ENCODE measurements around the gene TXNL4A.
"Not testable (repeated sequence)": the region's sequence is repeated elsewhere in the genome, so short reads cannot be mapped to it uniquely, and the experiment has no call there.

The TXNL4A gene, protein sequence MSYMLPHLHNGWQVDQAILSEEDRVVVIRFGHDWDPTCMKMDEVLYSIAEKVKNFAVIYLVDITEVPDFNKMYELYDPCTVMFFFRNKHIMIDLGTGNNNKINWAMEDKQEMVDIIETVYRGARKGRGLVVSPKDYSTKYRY

GRCh38 chr18:79988451-79989194 lies at the start of gene TXNL4A:
TXNL4A (minus strand) TSS chr18:79988563; CDS start chr18:79988392, 171 bp downstream.
- DNase-seq: peak in 13 of 14 donors; percentile 11 to 89 (median 81)

- DNase-seq: no peak
These were observed 48.9 kb upstream of the TXNL4A start for GRCh38 chr18:80037300-80037699.

GRCh38 chr18:80035997-80036396 lies 47.6 kb upstream of the TXNL4A start:
- DNase-seq: no peak

GRCh38 chr18:80034852-80035406 lies 46.6 kb upstream of the TXNL4A start:
- no peak for DNase-seq

- peak; percentile 93 to 100 (median 99) for DNase-seq
These were observed 45.9 kb upstream of the TXNL4A start, which contains the start of gene RBFA for GRCh38 chr18:80034068-80034851. RBFA (plus strand) TSS chr18:80034434; CDS start chr18:80034496, 62 bp downstream.

GRCh38 chr18:80033181-80034067 lies 45.1 kb upstream of the TXNL4A start:
- peak in 5 of 14 donors; percentile 27 to 94 (median 76) for DNase-seq

- DNase-seq: no peak
These were observed 41.3 kb upstream of the TXNL4A start for GRCh38 chr18:80029690-80030089.

DNA sequence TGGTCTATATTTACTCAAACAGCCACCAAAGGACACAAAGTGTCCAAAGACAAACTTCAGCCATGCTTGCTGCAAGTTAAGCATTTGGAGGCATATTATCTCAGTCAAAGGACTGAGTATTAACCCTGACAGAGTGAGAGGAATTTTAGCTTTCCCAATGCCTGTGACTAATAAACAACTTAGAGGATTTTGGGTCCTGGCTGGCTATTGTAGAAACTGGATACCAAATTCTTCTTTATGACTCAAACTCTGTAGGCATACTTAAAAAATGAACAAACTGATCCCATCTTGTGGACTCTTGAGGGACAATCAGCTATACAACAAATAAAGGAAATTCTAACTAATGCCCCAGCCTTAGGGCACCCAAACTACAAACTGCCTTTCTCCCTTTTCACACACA lies 39.4 kb upstream of the TXNL4A start:
- not testable (repeated sequence) for DNase-seq

DNA sequence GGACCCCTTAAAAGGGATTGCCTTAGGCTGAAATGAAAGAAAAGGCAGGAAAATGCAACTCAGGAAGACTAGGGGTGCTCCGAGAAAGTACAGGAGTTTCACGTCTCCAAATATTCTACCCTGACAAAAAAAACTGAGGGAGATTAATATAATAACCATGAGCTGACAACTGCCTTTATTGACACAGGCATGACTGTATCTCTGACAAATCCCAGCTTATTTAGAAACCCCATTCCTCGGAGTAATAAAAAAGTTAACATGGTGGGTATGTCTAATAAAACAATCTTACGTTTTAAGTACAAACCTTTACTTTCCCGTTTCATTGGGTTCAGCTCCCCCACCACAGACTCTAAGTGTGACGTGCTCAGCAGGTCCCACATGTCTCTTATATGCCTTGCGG lies 38.0 kb upstream of the TXNL4A start:
- DNase-seq: no peak

DNA sequence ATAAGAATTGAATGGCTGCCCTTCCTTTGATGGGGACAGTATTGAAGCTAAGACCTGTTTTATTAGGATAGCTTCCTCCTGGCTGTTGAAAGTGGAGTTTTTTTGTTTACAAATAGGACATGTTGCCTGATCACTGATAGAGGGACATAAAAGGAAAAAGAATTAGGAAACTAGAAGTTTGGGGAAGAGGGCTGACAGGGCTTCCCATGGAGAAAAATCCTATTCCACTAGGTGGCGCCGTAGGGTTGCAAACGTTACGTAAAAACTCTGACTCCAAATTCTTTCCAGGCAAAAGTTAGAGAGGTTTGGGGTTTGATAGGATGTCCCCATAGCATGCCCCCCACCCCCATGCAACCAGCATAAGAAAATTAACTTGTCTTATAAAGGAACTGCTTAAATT lies 34.8 kb upstream of the TXNL4A start:
- no peak for DNase-seq

DNA sequence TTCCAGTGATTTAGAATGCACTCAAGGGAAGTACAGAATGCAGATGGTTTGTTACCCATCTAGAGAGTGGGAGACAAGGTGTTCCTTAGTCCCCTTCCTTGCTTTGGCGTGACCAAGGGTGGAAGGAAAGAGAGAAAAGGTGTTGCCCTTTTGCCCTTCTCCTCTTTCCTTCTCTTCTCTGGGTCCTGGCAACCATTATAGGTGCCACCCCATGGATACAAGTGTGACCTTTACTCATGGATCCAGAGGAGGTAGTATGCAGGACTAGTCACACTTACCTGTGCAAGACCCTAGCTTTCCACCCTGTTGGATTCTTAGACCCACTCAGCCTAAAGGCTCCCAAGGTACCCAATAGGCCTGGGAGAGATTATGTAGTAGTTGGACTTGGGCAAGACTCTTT lies 34.2 kb upstream of the TXNL4A start:
- DNase-seq: no peak

- DNase-seq: no peak
These were observed 24.4 kb upstream of the TXNL4A start for GRCh38 chr18:80012714-80013113.

DNA sequence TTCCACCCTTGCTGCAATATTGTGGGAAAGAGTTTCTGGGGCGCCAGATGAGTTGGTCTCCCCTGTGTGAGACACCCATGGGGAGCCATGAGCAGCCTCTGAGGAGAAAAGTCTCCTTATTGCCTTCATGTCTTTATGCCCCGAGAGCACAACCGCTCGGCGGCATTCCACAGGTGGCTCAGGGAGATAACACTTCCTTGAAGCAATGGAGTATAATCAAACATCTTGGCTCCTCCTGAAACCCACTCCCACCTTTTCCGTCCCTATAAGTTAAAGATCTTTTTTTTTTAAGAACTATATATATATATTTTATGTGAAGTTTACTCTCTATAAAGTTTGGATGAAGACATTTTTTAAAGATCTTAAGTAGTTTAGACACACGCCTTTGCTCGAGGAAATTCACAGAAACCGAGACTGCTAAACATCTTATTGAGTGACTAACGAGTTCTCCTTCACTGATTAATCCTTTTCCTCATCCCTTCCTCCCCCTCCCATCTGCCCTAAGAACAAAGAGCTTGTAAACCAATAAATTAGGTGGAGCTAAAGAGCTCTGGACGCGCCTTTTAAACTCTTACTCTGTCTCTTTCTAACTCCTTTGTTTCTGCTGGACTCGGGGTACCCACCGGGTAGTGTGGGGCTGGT lies 23.3 kb upstream of the TXNL4A start:
- DNase-seq: not testable (repeated sequence)

DNA sequence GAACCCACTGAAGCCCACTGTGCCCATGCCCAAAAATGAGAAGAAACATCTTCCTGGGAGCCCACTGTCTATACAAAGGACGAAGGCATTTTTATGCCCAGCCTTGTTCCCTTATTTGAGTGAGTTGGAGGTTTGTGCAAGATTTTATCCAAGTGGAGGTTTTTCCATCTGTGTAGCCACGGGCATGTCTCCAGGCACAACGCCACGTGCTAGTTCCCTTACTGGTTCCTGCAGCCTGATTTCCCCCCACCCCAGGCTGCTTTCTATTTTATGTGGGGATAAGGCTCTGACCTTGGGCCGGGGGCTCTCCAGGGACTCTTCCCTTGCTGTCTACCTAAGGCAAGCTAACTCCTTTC lies 22.2 kb upstream of the TXNL4A start:
- DNase-seq: no peak

DNA sequence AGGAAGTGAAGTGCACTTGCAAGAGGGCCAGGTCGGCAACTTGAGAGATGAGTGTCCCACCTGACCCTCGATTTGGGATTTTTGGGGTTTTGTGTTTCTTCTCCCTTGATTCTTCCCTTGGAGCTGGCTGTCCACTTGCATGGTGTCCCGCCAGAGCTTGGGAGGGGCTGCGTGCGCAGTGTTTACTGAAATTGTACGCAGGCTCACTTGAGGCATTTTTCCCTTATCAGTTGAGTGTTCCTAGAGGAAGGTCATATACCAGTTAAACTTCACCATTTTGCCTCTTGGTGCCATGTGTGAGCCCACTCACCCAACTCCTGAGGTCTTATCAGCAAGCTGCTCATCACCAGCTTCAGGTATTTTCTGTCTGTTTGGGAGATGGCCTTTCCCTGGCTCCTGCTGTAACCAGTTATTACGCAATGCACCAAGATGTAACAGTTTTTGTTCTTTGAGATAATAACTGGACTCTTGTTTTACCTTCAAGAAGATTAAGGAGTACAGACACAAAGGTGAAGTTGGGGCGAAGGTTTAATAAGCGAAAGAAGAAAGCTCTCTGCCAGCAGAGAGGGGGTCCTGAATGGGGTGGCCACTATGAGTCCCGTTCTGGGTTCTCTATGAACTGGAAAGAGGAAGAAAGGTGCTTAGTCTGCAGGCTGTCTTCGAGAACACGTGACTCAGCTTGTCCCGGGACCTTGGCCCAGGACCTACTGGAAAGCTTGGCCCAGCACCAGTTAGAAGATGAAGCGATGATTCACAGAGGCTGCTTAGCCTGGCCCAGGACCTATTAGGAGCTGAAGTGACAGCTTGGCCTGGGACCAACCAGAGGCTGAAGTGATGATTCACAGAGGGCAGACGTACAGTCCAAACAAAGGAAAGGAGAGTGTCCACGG lies 21.5 kb upstream of the TXNL4A start:
- peak in 4 of 14 donors; percentile 3 to 82 (median 30) for DNase-seq

GRCh38 chr18:80006724-80007123 lies 18.4 kb upstream of the TXNL4A start:
- no peak for DNase-seq

DNA sequence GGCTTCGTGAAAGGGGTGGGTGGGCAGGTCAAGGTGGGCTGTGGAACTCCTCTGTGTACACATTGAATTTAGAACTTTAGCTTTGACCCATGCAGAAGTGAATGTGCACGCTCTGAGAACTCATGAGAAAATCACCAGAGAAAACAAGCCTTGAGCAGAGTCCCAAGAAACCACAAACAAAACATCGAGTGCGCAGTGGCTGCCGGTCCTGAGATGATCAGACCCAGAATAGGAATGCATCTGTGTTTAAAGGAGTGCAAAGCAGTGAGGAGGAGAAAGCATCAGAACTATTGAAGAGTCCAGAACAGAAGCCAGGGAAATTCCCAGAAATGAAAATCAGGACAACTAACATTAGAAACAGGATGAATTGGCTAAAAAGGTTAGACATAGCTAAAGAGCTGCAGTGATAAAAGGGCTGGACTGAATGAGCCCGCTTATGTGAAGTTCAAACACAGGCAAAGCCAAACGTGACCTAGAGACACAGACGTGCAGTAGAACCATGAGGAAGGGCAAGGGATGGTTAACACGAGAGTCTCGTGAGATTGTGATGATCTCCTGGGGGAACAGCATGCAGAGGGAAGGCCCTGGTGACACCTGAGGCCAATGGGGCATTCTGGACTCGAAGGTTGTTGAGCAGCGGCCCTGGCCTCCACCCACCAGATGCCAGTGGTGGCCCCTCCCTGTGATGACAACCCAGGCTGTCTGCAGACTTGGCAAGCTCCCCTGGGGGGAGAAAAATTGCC lies 16.4 kb upstream of the TXNL4A start:
- no peak for DNase-seq

- DNase-seq: no peak
These were observed 14.1 kb upstream of the TXNL4A start for GRCh38 chr18:80002468-80002867.

- DNase-seq: no peak
These were observed 12.5 kb upstream of the TXNL4A start for GRCh38 chr18:80000877-80001276.

DNA sequence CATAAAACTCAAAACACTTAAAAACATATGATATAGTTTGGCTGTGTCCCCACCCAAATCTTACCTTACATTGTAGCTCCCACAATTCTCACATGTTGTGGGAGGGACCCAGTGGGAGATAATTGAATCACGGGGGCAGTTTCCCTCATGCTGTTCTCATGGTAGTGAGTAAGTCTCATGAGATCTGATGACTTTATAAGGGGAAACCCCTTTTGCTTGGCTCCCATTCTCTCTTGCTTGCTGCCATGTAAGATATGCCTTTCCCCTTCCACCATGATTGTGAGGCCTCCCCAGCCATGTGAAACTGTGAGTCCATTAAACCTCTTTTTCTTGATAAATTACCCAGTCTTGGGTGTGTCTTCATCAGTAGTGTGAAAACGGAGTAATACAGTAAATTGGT lies 11.3 kb upstream of the TXNL4A start:
- DNase-seq: not testable (repeated sequence)
